ENCODE measurements around the gene TIMM23. TPM values are rescaled to one million over a fixed set of nuclear protein-coding genes. Genes with fewer than 3 reads are reported as not detected.

Gene TIMM23
- total and polyA plus RNA-seq, 2 of the 4 experiments (the other 2 are of a cell fraction), result 82.4 to 86.2 TPM

DNA sequence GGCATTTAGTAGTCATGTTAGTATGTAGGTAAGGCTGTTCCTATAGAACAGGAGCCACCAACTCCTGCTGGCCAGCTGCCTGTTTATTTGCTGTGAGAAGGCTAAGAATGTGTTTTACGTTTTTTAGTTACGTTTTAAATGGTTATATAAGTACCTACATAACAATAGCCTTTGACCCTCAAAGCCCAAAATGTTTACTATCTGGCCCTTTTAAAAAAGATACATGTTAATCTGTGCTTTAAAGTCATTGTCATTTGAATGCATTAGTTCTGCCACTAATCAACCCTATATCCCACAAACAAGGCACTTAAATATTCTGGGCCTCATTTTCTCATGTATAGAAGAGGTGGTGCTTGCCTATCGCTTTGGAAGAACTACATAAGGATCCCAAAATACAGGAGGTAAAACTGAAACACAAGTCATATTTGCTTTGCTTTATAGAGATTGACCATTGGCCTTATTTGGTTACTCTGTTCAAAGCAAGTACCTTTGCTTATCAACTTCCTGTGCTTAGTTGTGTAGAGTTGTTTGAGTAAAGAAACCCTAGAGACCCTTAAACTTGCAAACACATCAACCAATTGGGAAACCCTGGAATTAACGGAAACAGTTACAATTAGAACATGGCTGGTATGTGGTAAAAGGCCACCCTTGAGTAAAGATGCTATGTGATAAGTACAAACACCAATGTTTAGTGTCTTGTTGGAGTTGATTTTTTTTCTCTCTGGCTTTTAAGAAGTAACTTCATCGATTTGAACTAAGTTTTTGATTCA, 25.9 kb downstream of the TIMM23 start:
- Histone ChIP-seq H3K27ac (ENCODE audit: insufficient read depth, low read length) (no peak overlapping the region), H2AFZ (replicated peaks; ENCODE audit: low read length, poor library complexity) (no peak overlapping the region), H3K9ac (ENCODE audit: low read depth, low read length) (no peak overlapping the region), H2BK20ac (ENCODE audit: low read depth, low read length) (no peak overlapping the region), H3K23ac (ENCODE audit: low read depth, low read length) (no peak overlapping the region), H2BK120ac (ENCODE audit: low read depth, low read length) (no peak overlapping the region), H3K56ac (ENCODE audit: extremely low read depth, insufficient read depth, low read length) (no peak overlapping the region), H3K79me1 (ENCODE audit: low read depth in 1 of 2, low read length in 2 of 2) (peaks cover 20 to 27% of the 10 kb centered on the region in 2 experiments), H3K9me1 (ENCODE audit: insufficient read depth, low read length) (no peaks in the 10 kb centered on the region), H4K5ac (ENCODE audit: low read depth, low read length) (no peak overlapping the region), H2AK5ac (ENCODE audit: low read depth, low read length) (no peak overlapping the region), H4K91ac (ENCODE audit: insufficient read depth, low read depth, low read length) (no peak overlapping the region), H3K18ac (ENCODE audit: low read depth, low read length) (no peak overlapping the region), H3K27me3 (ENCODE audit: control insufficient read depth, insufficient read depth, low read length) (no peaks in the 10 kb centered on the region), H3K4me1 (ENCODE audit: control insufficient read depth, insufficient read depth, low read length) (no peaks in the 10 kb centered on the region), H3K4ac (ENCODE audit: low read depth, low read length) (no peak overlapping the region), H2BK5ac (ENCODE audit: low read depth, low read length, poor library complexity, severe bottlenecking) (no peak overlapping the region), H3K4me3 (ENCODE audit: insufficient read depth, low read depth, low read length) (no peak overlapping the region), H3K9me3 (ENCODE audit: control insufficient read depth, insufficient read depth, low read length) (no peaks in the 10 kb centered on the region), H4K8ac (ENCODE audit: low read depth in 2 of 2, low read length in 2 of 2) (no peak overlapping the region), H2BK15ac (ENCODE audit: low read depth, low read length) (no peak overlapping the region), H3K4me2 (ENCODE audit: low read depth, low read length) (no peak overlapping the region), H4K20me1 (ENCODE audit: insufficient read depth, low read length) (no peaks in the 10 kb centered on the region), H2AK9ac (replicated peaks; ENCODE audit: low read depth, low read length, poor library complexity) (no peak overlapping the region), H3K14ac (replicated peaks; ENCODE audit: low read depth, low read length) (no peak overlapping the region), H3K36me3 (ENCODE audit: control insufficient read depth, insufficient read depth, low read length) (peaks cover 25% of the 10 kb centered on the region)
- dilution Hi-C loops (cut with HindIII; ENCODE audit: low sequenced_read_pairs, unreplicated experiment), result no loop called here
- ATAC-seq (ENCODE audit: low read depth) (no peak), DNase-seq (no peak)
- POLR2A ChIA-PET (ENCODE audit: unreplicated experiment), result no interaction called here
- CTCF ChIA-PET, result no interaction called here
- in situ Hi-C loops (cut with MboI; ENCODE audit: low sequenced_read_pairs), result no loop called here
- TF ChIP-seq CEBPB (IDR thresholded peaks at IDR 0.05; ENCODE audit: low read depth, low read length), result no peak
- no peak for TF ChIP-seq MAFK (IDR thresholded peaks at IDR 0.05; ENCODE audit: low read depth, low read length)
- no peak for TF ChIP-seq CHD1 (IDR thresholded peaks at IDR 0.05; ENCODE audit: low read depth, low read length)
- no peak for TF ChIP-seq MXI1 (IDR thresholded peaks at IDR 0.05; ENCODE audit: borderline replicate concordance, low read depth, low read length)
- TF ChIP-seq, protein P1, sequence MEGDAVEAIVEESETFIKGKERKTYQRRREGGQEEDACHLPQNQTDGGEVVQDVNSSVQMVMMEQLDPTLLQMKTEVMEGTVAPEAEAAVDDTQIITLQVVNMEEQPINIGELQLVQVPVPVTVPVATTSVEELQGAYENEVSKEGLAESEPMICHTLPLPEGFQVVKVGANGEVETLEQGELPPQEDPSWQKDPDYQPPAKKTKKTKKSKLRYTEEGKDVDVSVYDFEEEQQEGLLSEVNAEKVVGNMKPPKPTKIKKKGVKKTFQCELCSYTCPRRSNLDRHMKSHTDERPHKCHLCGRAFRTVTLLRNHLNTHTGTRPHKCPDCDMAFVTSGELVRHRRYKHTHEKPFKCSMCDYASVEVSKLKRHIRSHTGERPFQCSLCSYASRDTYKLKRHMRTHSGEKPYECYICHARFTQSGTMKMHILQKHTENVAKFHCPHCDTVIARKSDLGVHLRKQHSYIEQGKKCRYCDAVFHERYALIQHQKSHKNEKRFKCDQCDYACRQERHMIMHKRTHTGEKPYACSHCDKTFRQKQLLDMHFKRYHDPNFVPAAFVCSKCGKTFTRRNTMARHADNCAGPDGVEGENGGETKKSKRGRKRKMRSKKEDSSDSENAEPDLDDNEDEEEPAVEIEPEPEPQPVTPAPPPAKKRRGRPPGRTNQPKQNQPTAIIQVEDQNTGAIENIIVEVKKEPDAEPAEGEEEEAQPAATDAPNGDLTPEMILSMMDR (conservative IDR thresholded peaks at IDR 0.05; ENCODE audit: low read depth, low read length), result no peak
- TF ChIP-seq RAD21 (IDR thresholded peaks at IDR 0.05; ENCODE audit: low read length), result no peak
- TF ChIP-seq, protein P2, sequence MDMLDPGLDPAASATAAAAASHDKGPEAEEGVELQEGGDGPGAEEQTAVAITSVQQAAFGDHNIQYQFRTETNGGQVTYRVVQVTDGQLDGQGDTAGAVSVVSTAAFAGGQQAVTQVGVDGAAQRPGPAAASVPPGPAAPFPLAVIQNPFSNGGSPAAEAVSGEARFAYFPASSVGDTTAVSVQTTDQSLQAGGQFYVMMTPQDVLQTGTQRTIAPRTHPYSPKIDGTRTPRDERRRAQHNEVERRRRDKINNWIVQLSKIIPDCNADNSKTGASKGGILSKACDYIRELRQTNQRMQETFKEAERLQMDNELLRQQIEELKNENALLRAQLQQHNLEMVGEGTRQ (IDR thresholded peaks at IDR 0.05; ENCODE audit: low read depth, low read length), result no peak
- no peak for TF ChIP-seq RFX5 (IDR thresholded peaks at IDR 0.05; ENCODE audit: low read depth, low read length)
- no peak for TF ChIP-seq BHLHE40 (IDR thresholded peaks at IDR 0.05; ENCODE audit: low read depth, low read length)
- no peak for TF ChIP-seq NFE2L2 (IDR thresholded peaks at IDR 0.05; ENCODE audit: low read depth, low read length)
- TF ChIP-seq, protein P3, sequence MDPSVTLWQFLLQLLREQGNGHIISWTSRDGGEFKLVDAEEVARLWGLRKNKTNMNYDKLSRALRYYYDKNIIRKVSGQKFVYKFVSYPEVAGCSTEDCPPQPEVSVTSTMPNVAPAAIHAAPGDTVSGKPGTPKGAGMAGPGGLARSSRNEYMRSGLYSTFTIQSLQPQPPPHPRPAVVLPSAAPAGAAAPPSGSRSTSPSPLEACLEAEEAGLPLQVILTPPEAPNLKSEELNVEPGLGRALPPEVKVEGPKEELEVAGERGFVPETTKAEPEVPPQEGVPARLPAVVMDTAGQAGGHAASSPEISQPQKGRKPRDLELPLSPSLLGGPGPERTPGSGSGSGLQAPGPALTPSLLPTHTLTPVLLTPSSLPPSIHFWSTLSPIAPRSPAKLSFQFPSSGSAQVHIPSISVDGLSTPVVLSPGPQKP (IDR thresholded peaks at IDR 0.05; ENCODE audit: borderline replicate concordance, low read depth, low read length), result no peak
- no peak for TF ChIP-seq FOS (IDR thresholded peaks at IDR 0.05; ENCODE audit: low read depth, low read length)
- WGBS, 2 experiments (ENCODE audit: extremely low coverage in 2 of 2, insufficient read length in 1 of 2), result no CpG with 5 or more reads among the region's 5 CpGs
- intact Hi-C loops (cut with micrococcal nuclease), result no loop called here
- BruUV-seq (replicated peaks), result no TSS peak
